Activated B cell treated with CpG ODN at 0.5 μM for 24 hours (primary cell): ENCODE data around the gene TESK1. TPM values are rescaled to one million over a fixed set of nuclear protein-coding genes. Genes with fewer than 3 reads are reported as not detected.
A peak's percentile ranks its signal among the peaks of the same experiment; 100 is the strongest.
"Not testable (repeated sequence)": the region's sequence is repeated elsewhere in the genome, so short reads cannot be mapped to it uniquely, and the experiment has no call there.

Source experiments
- ATAC-seq: fragments of 200-7000 bp; cut with Tn5 transposase; one replicate; pipeline ENCODE4 v1.10.0; 2021; ENCODE audit warnings: low read depth, mild to moderate bottlenecking, moderate library complexity
- CTCF ChIA-PET: fragments of 350-600 bp; sonication (Branson Sonifier 250); formaldehyde crosslinking; loops from one replicate; lab custom pipeline; 2021; ENCODE audit warnings: antibody characterized with exemption; lab: Charles Lee
- POLR2A ChIA-PET: fragments of 350-600 bp; sonication (Branson Sonifier 250); formaldehyde crosslinking; loops from one replicate; lab custom pipeline; 2021; ENCODE audit warnings: antibody characterized with exemption; lab: Charles Lee
- DNase-seq: peaks from one replicate; pipeline ENCODE4 v3.0.0; 2022
- H3K27ac Mint-ChIP-seq: one replicate; pipeline ENCODE4 v1.8.0; 2020; ENCODE audit warnings: mixed read lengths
- H3K27me3 Mint-ChIP-seq: one replicate; pipeline ENCODE4 v1.8.0; 2021; ENCODE audit warnings: mixed read lengths
- H3K36me3 Mint-ChIP-seq: one replicate; pipeline ENCODE4 v1.8.0; 2021; ENCODE audit warnings: low read depth, mixed read lengths
- H3K4me1 Mint-ChIP-seq: one replicate; pipeline ENCODE4 v1.8.0; 2021; ENCODE audit warnings: mixed read lengths
- H3K4me3 Mint-ChIP-seq: one replicate; pipeline ENCODE4 v1.8.0; 2020; ENCODE audit warnings: mild to moderate bottlenecking, mixed read lengths
- H3K9me3 Mint-ChIP-seq: one replicate; pipeline ENCODE4 v1.8.0; 2020; ENCODE audit warnings: mixed read lengths
- intact Hi-C: fragments of 100-400 bp; cut with micrococcal nuclease; formaldehyde crosslinking; loops from one replicate; pipeline ENCODE4 v1.15.1; 2024
- total RNA-seq: library from RNA; stranded (reverse); gene quantifications from 2 replicates; pipeline ENCODE4 v1.2.3, GENCODE V29; 2022
- TF ChIP-seq, protein P1 (sequence below): fragments of 200-600 bp; IDR thresholded peaks from one replicate; pipeline ENCODE4 v1.8.0; 2022; ENCODE audit warnings: antibody characterized with exemption, mild to moderate bottlenecking

The TESK1 gene
- total RNA-seq, 1 donor from 2014 or later: 51.9 TPM

DNA sequence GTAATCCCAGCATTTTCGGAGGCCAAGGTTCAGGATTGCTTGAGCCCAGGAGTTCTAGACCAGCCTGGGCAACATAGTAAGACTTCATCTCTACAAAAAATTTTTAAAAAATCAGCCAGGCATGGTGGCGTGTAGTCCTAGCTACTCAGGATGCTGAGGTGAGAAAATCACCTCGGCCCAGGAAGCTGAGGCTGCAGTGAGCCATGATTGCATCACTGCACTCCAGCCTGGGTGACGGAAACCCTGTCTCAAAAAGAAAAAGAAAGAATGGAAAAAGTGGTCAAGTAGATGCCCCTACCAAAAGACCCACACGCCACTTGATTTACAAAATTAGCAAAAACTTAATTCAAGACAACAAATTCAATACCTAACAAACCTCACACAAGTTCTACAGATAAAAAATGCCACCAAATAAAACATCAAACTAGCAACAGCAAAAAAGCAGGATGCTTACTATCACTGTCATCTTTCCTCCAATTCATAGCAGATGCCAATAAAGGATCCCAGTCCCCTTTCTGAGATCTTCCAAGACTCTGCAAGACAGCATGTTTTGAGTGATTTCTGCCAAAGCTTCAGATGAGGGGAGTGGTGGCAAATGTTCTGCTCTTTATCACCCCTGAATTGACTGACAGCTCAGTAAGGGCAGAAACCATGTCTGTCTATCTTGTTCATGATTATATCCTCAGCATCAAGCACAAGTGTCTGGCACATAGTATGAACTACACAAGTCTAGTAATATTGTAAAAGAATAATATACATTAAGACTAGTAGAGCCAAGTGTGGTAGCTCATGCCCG, 34.2 kb upstream of the TESK1 start:
- ATAC-seq: peak; percentile 56
- Mint-ChIP-seq H3K4me3 (no peak overlapping the region), H3K27ac (peak overlapping the region; percentile 59), H3K27me3 (no peaks in the 10 kb centered on the region), H3K36me3 (no peaks in the 10 kb centered on the region), H3K4me1 (peaks cover 26% of the 10 kb centered on the region), H3K9me3 (no peaks in the 10 kb centered on the region)
- intact Hi-C loops: no loop called here
- ChIA-PET CTCF (interaction anchor here (1.9 kb wide), 1 partner anchor 33 kb away, joined by 4 read pairs; no protein-coding TSS in a partner anchor), POLR2A (no interaction called here)
- no peak for DNase-seq
- TF ChIP-seq, protein P1, sequence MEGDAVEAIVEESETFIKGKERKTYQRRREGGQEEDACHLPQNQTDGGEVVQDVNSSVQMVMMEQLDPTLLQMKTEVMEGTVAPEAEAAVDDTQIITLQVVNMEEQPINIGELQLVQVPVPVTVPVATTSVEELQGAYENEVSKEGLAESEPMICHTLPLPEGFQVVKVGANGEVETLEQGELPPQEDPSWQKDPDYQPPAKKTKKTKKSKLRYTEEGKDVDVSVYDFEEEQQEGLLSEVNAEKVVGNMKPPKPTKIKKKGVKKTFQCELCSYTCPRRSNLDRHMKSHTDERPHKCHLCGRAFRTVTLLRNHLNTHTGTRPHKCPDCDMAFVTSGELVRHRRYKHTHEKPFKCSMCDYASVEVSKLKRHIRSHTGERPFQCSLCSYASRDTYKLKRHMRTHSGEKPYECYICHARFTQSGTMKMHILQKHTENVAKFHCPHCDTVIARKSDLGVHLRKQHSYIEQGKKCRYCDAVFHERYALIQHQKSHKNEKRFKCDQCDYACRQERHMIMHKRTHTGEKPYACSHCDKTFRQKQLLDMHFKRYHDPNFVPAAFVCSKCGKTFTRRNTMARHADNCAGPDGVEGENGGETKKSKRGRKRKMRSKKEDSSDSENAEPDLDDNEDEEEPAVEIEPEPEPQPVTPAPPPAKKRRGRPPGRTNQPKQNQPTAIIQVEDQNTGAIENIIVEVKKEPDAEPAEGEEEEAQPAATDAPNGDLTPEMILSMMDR: no peak

DNA sequence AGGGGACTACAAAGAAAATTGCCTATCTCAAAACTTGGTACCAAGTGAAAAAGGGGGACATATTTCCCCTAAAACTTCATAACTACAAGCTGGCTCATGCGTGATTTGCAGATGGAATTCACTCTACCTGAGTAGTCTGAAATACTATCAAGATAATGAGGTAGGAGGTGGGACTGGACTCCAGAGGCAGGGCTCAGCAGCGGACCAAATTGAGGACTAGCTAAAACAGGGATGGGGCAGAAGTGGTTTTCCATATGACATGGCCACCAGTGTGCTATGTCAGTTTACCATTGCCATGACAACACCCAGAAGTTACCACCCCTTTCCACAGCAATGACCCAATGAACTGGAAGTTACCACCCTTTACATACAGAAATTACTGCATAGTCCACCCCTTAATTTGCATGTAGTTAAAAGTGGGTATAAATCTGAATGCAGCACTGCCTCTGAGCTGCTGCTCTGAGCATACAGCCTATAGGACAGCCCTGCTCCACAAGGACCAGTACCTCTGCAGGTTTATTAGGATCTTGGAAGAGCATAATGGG, 30.4 kb upstream of the TESK1 start:
- CTCF ChIA-PET: no interaction called here
- H3K36me3 Mint-ChIP-seq: peaks cover 4% of the 10 kb centered on the region
- intact Hi-C loops: no loop called here
- POLR2A ChIA-PET: no interaction called here
- H3K27ac Mint-ChIP-seq: no peak overlapping the region
- DNase-seq (no peak), ATAC-seq (no peak)
- no peak overlapping the region for H3K4me3 Mint-ChIP-seq
- no peaks in the 10 kb centered on the region for H3K27me3 Mint-ChIP-seq
- TF ChIP-seq, protein P1: no peak
- H3K4me1 Mint-ChIP-seq: peaks cover 16% of the 10 kb centered on the region
- H3K9me3 Mint-ChIP-seq: peaks cover 6% of the 10 kb centered on the region

DNA sequence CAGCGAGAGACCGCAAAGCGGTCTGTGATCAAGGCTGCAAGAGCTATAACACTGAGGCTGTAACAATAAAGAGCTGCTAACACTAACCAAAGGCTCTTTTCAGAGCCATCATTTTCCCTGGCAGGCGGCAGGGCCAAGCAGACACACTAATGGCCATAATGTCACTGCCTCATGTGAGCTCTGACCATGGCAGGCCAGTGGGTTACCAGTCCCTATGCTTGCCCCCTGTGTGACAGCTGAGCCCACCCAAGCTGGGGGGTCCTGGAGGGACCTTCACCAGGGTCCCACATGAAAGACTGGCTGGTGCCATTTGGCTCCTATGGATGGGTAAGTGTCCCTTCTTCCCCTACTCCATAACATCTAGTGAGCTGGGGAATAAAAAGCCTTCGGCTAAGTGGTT, 29.6 kb upstream of the TESK1 start:
- TF ChIP-seq, protein P1: no peak

DNA sequence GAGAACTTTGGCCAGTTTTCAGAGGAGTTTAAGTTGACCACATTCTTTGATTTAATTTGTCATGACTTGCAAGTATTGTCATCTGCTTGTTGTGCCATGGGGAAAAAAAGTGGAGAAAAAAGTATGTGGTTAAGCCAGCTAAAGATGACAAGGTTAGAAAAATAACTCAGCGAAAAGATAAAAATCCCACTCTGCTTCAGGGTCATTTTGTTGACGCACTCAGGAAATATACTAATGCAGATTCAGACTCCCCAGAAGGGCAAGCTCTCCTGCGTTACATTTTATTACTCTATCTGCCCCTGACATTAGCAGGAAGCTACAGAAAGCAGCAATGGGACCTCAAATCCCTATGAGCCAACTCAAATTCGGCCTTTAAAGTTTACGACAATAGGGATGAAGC, 27.6 kb upstream of the TESK1 start:
- CTCF ChIA-PET: no interaction called here
- Mint-ChIP-seq H3K27me3 (no peaks in the 10 kb centered on the region), H3K27ac (no peak overlapping the region), H3K9me3 (peaks cover 14% of the 10 kb centered on the region), H3K4me1 (no peaks in the 10 kb centered on the region), H3K36me3 (peaks cover 10% of the 10 kb centered on the region), H3K4me3 (no peak overlapping the region)
- ATAC-seq: no peak
- no peak for DNase-seq
- POLR2A ChIA-PET: no interaction called here
- intact Hi-C loops: no loop called here
- TF ChIP-seq, protein P1: no peak

More for the DNA sequence above, 29.6 kb upstream of the TESK1 start:
- ATAC-seq: no peak
- Mint-ChIP-seq H3K27ac (no peak overlapping the region), H3K4me3 (no peak overlapping the region), H3K27me3 (no peaks in the 10 kb centered on the region), H3K4me1 (peaks cover 7% of the 10 kb centered on the region), H3K9me3 (peaks cover 9% of the 10 kb centered on the region), H3K36me3 (peaks cover 7% of the 10 kb centered on the region)
- DNase-seq: no peak
- intact Hi-C loops: no loop called here
- ChIA-PET CTCF (no interaction called here), POLR2A (interaction anchor here (0.5 kb wide), 1 partner anchor 182 kb away, joined by 7 read pairs; no protein-coding TSS in a partner anchor)

DNA sequence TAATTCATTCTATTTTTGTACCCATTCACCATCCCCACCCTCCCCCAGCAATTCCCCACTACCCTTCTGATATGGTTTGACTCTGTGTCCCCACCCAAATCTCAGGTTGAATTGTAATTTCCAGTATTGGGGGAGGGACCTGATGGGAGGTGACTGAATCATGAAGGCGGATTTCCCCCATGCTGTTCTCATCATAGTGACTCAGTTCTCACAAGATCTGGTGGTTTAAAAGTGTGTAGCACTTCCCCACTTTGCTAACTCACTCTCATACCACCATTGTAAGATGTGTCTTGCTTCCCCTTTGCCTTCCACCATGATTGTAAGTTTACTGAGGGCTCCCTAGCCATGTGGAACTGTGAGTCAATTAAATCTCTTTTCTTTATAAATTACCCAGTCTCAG, 25.9 kb upstream of the TESK1 start:
- ChIA-PET POLR2A (no interaction called here), CTCF (no interaction called here)
- H3K27me3 Mint-ChIP-seq: no peaks in the 10 kb centered on the region
- intact Hi-C loops: no loop called here
- TF ChIP-seq, protein P1: no peak
- DNase-seq (no peak), ATAC-seq (peak; percentile 64)
- H3K9me3 Mint-ChIP-seq: peaks cover 14% of the 10 kb centered on the region
- H3K36me3 Mint-ChIP-seq: peaks cover 10% of the 10 kb centered on the region
- no peak overlapping the region for H3K4me3 Mint-ChIP-seq
- peak overlapping the region; percentile 60 for H3K27ac Mint-ChIP-seq
- H3K4me1 Mint-ChIP-seq: no peaks in the 10 kb centered on the region

DNA sequence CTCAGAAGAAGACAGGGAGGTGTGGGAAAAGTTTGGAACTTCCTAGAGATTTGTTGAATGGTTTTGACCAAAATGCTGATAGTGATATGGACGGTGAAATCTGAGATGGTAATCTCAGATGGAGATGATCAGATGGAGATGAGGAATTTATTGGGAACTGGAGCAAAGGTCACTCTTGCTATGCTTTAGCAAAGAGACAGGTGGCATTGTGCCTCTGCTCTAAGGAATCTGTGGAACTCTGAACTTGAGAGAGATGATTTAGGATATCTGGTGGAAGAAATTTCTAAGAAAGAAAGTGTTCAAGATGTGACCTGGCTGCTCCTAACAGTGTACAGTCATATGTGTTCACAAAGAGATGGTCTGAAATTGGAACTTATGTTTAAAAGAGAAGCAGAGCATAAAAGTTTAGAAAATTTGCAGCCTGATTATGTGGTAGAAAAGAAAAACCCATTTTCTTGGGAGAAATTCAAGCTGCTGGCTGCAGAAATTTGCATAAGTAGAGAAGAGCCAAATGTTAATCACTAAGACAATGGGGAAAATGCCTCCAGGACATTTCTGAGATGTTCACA, 25.3 kb upstream of the TESK1 start:
- peak overlapping the region; percentile 60 for H3K27ac Mint-ChIP-seq

DNA sequence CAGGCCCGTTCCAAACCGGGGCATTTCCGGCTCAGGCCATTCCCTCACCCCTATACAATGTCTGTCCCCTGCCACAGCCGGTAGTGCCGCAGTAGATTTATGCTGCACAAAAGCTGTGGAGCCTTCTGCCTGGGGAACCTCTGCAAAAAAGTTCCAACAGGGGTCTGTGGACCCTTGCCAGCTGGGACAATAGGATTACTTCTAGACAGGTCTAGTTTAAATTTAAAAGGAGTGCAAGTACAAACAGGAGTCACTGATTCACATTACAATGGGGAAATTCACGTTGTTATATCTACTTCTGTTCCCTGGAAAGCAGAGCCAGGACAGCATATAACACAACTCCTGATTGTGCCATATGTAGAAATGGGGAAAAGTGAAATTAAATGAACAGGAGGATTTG, 21.5 kb upstream of the TESK1 start:
- DNase-seq, ATAC-seq, H3K27ac Mint-ChIP-seq, intact Hi-C loops, POLR2A ChIA-PET, H3K4me1 Mint-ChIP-seq, H3K4me3 Mint-ChIP-seq, CTCF ChIA-PET, H3K27me3 Mint-ChIP-seq: not testable (repeated sequence)
- peaks cover 22% of the 10 kb centered on the region for H3K9me3 Mint-ChIP-seq
- peaks cover 15% of the 10 kb centered on the region for H3K36me3 Mint-ChIP-seq

More for the DNA sequence above, 25.3 kb upstream of the TESK1 start:
- POLR2A ChIA-PET, H3K4me1 Mint-ChIP-seq, CTCF ChIA-PET, ATAC-seq, intact Hi-C loops, H3K4me3 Mint-ChIP-seq, DNase-seq, H3K27me3 Mint-ChIP-seq: not testable (repeated sequence)
- peaks cover 10% of the 10 kb centered on the region for H3K36me3 Mint-ChIP-seq
- H3K9me3 Mint-ChIP-seq: peaks cover 14% of the 10 kb centered on the region
